Nephron progenitor cell (in vitro differentiated cells): ENCODE results near the gene MACROD2.

Experiments
- DNase-seq: peaks from one replicate; pipeline ENCODE4 v3.0.0; 2021
- H3K27ac Mint-ChIP-seq: 2 replicates; pipeline ENCODE4 v1.8.0; 2021; ENCODE audit warnings: mild to moderate bottlenecking, moderate library complexity, mixed read lengths
- H3K27me3 Mint-ChIP-seq: 2 replicates; pipeline ENCODE4 v1.8.0; 2021; ENCODE audit warnings: mild to moderate bottlenecking, low read depth, mixed read lengths; ENCODE audit not compliant: poor library complexity
- H3K36me3 Mint-ChIP-seq: 2 replicates; pipeline ENCODE4 v1.8.0; 2021; ENCODE audit warnings: low read depth, mixed read lengths
- H3K4me1 Mint-ChIP-seq: 2 replicates; pipeline ENCODE4 v1.8.0; 2021; ENCODE audit warnings: mixed read lengths
- H3K4me3 Mint-ChIP-seq: 2 replicates; pipeline ENCODE4 v1.8.0; 2021; ENCODE audit warnings: mild to moderate bottlenecking, moderate library complexity, mixed read lengths
- H3K9me3 Mint-ChIP-seq: 2 replicates; pipeline ENCODE4 v1.8.0; 2021; ENCODE audit warnings: mild to moderate bottlenecking, moderate library complexity, mixed read lengths
- CTCF ChIP-seq: fragments of 200-600 bp; sonication (generic); IDR thresholded peaks from 2 replicates; pipeline ENCODE4 v1.5.0; 2021; ENCODE audit warnings: antibody characterized with exemption

Gene MACROD2

DNA sequence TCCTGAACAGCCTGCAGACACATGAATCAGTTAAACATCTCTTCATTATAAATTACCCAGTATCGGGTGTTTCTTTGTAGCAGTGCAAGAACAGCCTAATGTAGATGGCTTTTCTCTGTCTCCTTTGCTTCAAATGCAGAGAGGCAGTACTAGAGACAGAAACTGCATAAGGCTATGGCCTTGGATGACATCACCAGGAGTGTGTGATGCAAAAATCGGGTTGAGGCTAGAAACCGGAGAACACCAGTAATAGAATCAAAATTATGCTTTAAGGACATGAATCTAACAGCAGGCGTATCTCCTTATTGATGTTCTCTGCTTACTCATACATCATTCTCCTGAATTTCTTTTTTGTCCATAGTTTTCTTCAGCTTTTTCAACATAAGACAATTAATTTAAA, 391.4 kb downstream of the MACROD2 start:
- no peak for DNase-seq
- TF ChIP-seq CTCF: no peak
- no peak overlapping the region for H3K4me3 Mint-ChIP-seq
- peaks cover 3% of the 10 kb centered on the region for H3K27me3 Mint-ChIP-seq
- no peaks in the 10 kb centered on the region for H3K4me1 Mint-ChIP-seq
- no peak overlapping the region for H3K27ac Mint-ChIP-seq
- peaks cover 16% of the 10 kb centered on the region for H3K9me3 Mint-ChIP-seq
- no peaks in the 10 kb centered on the region for H3K36me3 Mint-ChIP-seq

DNA sequence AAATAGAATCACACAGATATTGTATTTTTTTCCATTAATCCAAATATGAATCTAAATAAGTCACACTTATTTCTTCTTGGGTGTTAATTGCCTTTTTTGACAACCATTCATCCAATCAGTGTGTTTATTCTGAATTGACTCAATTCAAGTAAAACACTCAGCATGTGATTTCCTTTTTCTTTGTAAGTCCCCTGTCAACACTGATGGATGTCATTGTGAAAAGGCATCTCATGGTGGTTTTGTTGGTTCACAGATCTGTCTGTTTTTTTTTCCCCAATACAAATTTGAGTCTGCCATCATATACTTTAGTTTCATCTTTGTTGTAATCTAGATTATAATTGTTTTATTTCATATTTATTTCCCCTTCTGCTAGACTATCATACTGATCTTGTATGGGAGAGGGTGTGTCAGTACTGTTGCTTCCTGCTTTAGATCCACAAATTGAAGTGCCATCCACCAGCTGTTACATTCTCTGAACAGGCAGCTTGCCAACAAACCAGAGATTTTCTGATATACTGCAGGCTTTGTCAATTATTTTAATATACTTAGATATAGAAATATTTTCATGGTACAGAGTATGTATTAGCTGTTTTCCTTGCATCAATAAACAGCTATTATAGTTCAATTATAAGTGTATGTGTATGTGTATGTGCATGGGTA, 406.3 kb downstream of the MACROD2 start:
- Mint-ChIP-seq H3K36me3 (no peaks in the 10 kb centered on the region), H3K27ac (no peak overlapping the region), H3K4me1 (no peaks in the 10 kb centered on the region), H3K9me3 (no peaks in the 10 kb centered on the region), H3K4me3 (no peak overlapping the region), H3K27me3 (no peaks in the 10 kb centered on the region)
- TF ChIP-seq CTCF: no peak
- no peak for DNase-seq

- no peak for TF ChIP-seq CTCF
- H3K4me1 Mint-ChIP-seq: no peaks in the 10 kb centered on the region
- no peaks in the 10 kb centered on the region for H3K27me3 Mint-ChIP-seq
These were observed 409.2 kb downstream of the MACROD2 start for GRCh38 chr20:14404515-14404914.

GRCh38 chr20:14406495-14406894, 411.2 kb downstream of the MACROD2 start:
- DNase-seq: no peak
- Mint-ChIP-seq H3K27me3 (no peaks in the 10 kb centered on the region), H3K36me3 (no peaks in the 10 kb centered on the region), H3K4me1 (peaks cover under 1% of the 10 kb centered on the region), H3K9me3 (no peaks in the 10 kb centered on the region), H3K27ac (no peak overlapping the region), H3K4me3 (no peak overlapping the region)
- TF ChIP-seq CTCF: no peak

More at GRCh38 chr20:14404515-14404914, 409.2 kb downstream of the MACROD2 start:
- H3K27ac Mint-ChIP-seq: no peak overlapping the region
- H3K36me3 Mint-ChIP-seq: no peaks in the 10 kb centered on the region
- no peak overlapping the region for H3K4me3 Mint-ChIP-seq
- no peaks in the 10 kb centered on the region for H3K9me3 Mint-ChIP-seq
- no peak for DNase-seq

DNA sequence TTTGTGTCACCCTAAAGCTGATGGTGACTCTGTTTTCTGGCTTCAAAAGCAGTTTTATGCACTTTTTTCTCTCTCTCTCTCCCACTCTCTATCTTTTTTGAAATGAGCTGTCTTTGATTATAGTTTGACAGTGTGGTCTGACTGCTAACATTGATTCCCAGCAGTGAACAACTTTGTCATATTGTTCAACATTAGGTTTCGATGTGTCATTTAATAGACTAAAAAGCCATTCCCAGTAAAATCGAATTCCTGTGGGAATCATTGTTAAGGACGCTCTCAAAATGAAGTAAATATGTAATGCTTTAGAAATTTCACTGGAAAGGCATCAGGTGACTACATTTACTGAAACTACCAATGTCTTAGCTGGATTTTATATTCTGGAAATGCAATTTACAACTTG, 412.0 kb downstream of the MACROD2 start:
- Mint-ChIP-seq H3K4me1 (peaks cover 9% of the 10 kb centered on the region), H3K36me3 (no peaks in the 10 kb centered on the region), H3K4me3 (no peak overlapping the region), H3K9me3 (no peaks in the 10 kb centered on the region), H3K27me3 (no peaks in the 10 kb centered on the region), H3K27ac (no peak overlapping the region)
- TF ChIP-seq CTCF: no peak
- DNase-seq: no peak

DNA sequence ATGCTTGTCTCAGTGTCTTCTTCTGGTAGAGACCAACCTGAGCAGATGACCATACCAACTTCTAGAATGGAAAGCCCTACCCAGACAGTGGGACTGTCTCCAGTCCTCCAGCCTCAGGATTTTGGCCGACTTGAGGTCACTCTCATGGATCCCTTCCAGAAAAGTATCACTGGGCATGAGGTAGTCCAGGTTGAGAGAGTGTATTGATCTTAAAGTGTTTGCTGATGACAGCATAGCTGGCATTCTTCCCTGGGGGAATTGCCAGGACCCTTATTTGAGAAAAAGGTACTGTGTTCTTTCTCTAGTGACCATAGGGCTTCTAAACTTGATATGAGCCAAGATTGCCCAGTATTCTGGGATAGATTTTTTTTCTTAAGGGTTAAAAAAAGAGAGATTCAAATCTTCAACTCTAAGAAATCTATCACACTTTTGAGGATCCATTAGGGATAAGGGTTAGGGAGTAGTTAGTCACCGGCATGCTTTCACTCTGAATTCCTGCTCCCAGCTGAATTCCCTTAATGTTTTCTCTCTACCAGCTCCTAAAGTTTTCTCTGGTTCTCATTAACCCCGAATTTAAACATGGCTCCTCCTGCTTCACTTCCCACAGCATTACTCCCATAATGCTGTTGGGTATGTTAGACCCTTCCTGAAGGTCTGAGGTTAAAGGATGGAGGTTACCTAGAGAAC, 415.7 kb downstream of the MACROD2 start:
- no peak overlapping the region for H3K27ac Mint-ChIP-seq
- no peaks in the 10 kb centered on the region for H3K27me3 Mint-ChIP-seq
- H3K9me3 Mint-ChIP-seq: no peaks in the 10 kb centered on the region
- H3K4me3 Mint-ChIP-seq: no peak overlapping the region
- TF ChIP-seq CTCF: no peak
- DNase-seq: no peak
- H3K4me1 Mint-ChIP-seq: peaks cover 31% of the 10 kb centered on the region
- no peaks in the 10 kb centered on the region for H3K36me3 Mint-ChIP-seq
